Fibroblast of the conjunctiva (primary cell): ENCODE results near the gene DLGAP1.
"Not testable (repeated sequence)": the region's sequence is repeated elsewhere in the genome, so short reads cannot be mapped to it uniquely, and the experiment has no call there.

Experiments used
- DNase-seq: peaks from one replicate; pipeline ENCODE4 v3.0.0-alpha.2; 2010; ENCODE audit warnings: low read depth

DLGAP1 gene

DNA sequence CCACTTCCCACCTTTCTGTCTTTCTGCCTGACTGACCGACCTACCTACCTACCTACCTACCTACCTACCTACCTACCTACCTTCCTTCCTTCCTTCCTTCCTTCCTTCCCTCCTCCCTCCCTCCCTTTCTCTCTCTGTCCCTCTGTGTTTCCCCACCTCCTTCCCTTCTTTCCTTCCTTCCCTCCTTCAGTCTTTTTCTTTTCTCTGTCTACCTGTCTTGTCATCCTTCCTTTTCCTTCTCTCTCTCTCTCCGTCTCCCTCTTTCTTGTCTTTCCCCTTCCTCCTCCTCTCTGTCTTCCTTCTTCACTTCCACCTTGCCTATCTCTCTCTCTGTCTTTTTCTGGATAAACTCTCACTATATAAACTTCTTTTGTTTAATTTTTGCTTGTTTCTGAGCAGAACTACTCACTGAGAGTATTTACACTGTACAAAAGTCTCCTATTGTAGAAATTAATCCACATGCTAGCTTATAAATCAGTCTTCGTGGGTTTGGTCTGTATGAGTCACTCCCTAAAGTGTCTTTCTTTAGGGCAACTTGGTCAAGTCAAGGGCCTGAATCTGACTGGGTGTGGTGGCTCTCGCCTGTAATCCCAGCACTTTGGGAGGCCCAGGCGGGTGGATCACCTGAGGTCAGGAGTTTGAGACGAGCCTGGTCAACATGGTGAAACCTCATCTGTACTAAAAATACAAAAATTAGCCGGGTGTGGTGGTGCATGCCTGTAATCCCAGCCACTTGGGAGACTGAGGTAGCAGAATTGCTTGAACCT lies 871.8 kb downstream of the DLGAP1 start:
- not testable (repeated sequence) for DNase-seq

DNA sequence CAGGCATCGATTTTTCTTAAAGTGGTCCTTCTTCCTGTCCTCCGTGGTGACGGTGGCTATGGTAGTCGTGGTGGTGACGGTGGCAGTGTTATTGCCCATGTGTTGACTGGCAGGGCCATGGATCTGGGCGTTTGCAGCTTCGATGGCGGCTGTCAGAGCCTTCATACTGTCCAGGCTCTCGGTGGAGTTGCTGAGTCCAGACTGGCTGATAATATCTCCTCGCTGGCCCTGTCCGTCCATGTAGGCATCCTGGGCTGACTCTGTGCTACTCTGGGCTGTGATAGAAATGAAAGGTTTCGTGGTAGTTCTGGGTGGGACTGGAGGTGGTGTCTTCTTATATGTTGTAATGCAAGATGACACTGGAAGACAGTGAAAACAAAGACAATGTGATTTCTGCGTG lies 873.2 kb downstream of the DLGAP1 start:
- no peak for DNase-seq

DNA sequence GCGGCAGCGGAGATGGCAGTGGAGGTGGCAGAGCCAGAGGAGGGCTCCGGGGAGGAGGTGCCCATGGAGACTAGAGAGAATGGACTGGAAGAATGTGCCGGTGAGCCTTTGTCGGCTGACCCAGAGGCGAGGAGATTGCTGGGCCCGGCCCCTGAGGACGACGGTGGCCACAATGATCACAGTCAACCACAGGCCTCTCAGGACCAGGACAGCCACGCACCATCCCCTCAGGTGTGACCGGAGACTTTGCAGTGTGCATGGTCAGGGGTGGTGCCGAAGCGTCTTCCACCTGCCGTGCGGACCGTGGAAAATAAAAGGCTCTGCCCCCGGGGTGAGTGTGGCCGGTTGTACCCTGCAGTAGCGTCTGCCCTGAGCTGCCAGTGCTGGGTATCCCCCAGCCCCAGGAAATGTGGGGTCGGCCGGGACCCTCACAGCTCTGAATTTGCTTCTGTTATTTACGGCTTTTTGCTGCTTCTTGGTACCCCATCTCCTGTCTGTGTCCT lies 874.5 kb downstream of the DLGAP1 start:
- not testable (repeated sequence) for DNase-seq

- DNase-seq, result peak; percentile 53
Measured at GRCh38 chr18:3579701-3580100, 875.4 kb downstream of the DLGAP1 start.

DNA sequence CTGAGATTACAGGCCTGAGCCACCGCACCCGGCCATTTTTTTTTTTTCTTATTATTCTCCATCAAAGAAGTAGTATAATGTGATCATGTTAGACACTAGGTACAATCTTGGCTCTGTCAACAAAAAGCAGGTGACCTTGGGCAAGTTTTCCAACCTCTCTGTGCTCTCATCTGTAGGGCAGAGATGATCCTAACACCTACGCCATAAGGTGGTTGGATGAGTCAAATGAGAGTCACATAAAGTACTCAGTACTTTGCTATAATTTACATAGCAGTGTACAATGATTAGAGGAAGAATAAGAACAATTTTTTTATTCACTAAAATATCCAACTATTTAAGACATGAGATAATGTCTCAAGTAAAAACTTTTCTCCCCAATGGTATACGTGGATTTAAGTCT lies 876.5 kb downstream of the DLGAP1 start:
- no peak for DNase-seq

DNA sequence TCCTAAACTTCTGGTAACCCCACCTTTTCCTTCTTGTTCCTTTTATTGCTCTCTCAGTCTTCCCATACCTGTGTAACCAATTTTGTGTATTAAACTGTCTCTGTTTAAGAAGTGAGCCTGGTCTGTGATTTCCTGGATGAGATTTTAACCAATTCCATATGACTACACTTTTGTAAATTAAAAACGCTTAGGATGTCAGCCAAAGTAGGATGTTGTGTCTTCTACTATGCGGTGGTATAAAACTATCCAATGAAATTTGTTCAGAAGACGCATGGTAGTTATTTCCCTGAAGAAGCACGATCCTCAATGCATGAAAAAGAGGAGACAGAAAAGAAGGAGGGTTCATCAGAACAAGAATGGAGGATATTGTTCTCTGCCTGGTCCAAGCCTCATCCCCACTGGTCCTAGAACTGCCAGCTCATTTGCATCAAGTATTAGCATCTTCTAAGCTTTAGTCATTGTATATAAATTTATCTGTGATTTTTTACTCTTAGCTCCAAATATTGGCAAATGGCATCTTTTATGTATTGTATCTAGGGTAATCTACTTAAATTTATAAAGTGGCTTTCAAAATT lies 877.7 kb downstream of the DLGAP1 start:
- DNase-seq, result no peak

GRCh38 chr18:3572761-3573160 lies 882.3 kb downstream of the DLGAP1 start:
- no peak for DNase-seq

GRCh38 chr18:3566851-3567250 lies 888.3 kb downstream of the DLGAP1 start:
- no peak for DNase-seq

DNA sequence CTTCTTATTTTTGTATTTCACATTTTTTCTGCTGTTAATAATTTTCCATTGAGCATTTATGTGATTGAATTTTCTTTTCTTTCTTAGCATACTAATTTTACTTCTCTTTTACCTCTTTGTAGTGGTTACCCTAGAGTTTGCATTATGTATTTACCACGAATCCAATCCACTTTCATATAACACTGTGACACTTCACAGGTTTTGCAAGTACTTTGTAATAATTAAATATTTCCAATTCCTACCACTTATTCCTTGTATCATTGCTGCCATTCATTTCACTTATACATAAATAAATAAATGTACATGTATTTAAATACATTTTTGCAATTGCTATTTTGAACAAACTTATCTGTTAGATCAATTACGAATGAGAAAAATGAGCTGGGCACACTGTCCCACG lies 894.4 kb downstream of the DLGAP1 start:
- no peak for DNase-seq

GRCh38 chr18:3554811-3555427 lies 900.2 kb downstream of the DLGAP1 start:
- DNase-seq, result no peak

- DNase-seq, result no peak
Measured at GRCh38 chr18:3554091-3554601, 901.0 kb downstream of the DLGAP1 start.

DNA sequence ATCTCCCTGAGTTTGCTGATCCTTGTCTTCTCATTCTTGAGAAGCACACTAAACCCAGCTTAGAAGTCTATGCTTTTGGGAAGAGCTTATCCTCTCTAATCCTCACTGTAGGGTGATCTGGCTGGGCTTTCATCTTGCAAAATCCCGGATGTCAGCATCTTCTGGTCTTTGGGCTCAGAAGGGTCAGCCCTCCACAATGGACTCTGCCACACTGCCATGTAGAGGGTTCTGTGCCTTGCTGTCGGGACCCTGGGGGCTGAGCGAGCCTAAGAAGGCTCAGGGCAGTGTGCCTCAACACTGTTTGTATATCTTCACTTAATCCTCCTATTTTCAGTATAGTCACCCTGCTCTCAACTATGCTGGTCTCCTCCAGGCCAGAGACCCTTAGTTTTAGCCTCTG lies 902.8 kb downstream of the DLGAP1 start:
- DNase-seq, result no peak

DNA sequence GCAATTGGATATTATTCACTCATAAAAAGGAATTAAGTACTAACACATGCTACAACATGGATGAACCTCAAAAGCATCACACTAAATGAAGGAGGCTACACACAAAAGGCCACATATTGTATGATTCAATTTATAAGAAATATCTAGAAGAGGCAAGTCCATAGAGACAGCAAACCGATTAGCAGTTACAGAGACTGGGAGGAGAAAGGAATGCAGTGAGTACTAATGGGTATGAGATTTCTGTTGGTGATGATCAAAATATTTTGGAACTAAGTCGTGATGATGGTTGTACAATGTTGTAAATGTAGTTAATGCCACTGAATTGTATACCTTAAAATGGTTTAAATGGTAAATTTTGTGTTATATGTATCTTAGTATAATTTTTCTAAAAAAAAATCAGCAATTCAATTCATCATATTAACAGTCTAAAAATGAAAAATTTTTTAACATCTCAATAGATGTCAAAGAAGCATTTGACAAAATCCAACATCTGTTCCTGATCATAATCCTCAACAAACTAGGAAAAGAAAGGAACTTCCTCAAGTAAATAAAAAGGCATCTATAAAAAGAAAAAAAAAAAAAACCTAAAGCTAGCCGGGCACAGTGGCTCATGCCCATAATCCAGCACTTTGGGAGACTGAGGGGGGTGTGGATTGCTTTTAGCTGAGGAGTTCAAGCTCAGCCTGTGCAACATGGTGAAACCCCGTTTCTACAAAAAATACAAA lies 907.1 kb downstream of the DLGAP1 start:
- no peak for DNase-seq

DNA sequence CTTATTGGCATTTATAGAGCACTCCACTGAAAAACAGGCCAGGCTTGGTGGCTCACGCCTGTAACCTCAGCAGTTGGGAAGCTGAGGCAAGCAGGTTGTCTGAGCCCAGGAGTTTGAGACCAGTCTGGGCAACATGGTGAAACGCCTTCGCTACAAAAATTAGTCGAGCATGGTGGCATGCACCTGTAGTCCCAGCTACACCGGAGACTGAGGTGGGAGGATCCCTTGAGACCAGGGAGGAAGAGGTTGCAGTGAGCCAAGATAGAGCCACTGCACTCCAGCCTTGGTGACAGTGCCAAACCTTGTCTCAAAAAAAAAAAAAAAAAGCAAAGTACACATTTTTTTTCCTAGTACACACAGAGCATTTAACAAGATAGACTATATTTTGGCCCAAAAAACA lies 909.0 kb downstream of the DLGAP1 start:
- DNase-seq, result no peak

DNA sequence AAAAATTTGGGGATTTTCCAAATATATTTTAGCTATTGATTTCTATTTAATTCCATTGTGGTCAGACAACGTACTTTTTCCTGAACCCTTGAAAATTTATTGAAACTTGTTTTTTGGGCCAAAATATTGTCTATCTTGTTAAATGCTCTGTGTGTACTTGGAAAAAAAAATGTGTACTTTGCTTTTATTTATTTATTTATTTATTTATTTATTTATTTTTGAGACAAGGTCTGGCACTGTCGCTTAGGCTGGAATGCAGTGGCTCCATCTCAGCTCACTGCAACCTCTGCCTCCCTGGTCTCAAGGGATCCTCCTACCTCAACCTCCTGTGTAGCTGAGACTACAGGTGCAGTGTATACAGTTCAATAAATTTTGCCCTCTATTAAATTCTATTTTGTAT lies 910.6 kb downstream of the DLGAP1 start:
- DNase-seq, result no peak

DNA sequence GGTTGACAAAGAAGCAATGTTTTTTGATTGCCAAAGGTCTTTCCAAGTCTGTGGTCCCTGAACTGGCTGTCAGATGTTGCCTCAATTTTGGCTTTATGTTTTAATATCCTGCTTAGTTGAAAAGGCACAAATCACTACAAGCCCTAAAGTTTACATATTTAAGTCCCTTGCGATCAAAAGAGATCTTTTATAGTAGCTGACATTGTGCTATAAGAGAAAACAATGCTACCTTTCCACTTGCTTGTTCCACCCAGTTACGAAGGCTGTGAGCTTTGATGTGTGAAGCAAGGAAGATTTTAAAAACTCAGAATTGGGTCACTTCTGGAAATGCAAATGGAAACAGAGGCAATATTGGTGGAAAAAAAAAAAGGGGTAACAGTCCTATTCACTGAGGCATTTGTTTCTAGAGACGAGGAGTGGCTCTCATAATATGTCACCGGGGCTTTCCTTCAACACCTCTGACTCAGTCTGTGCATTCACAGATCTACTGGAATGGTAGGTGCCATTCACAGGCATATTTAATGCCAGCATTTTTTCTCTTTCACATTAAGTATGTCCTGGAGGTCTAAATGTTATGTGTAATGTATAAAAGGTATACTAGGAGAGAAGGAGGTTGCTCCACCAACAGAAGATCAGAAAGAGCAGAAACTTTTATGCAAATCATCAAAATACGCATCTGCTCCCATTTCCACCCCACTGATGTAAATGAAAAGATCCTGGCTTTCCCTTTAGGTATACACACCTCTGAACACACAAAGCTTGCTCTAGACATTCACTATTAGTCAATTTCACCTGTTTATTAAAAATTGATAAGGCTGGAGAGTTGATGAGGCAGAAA lies 913.3 kb downstream of the DLGAP1 start:
- DNase-seq, result no peak

DNA sequence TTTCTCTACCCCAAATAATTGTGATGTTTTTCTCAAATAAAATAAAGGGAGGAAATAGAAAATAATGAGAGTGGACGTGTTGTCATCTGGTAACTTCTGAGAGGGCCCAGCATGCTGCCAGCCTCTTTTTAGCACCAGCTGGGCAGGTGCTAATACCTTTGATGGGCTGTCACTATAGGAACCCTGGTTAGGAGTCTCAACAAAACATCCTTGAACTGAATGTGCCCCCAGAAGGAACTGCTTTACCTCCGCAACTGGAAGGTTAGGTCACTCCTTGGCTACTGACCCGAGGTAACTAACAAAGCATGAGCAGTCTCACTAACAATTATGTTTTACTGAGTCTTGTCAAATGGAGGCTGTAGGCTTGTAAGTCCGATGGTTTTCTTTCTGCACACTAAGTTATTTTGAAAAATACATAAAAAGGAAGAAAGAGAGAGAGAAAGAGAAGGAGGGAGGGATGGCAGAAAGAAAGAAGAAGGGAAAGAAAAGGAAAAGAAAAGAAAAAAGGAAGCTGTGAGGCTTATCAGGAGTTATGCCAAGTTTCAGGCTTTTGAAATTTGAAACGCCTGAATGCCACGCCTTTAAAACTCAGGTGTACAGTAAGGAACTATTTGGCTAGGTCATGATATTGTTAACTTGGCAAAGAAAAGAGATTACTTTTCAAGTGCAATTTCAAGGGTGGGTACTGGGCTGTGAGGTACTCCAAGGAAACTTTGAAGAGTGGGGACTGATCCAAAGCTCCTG lies 914.1 kb downstream of the DLGAP1 start:
- DNase-seq, result no peak

DNA sequence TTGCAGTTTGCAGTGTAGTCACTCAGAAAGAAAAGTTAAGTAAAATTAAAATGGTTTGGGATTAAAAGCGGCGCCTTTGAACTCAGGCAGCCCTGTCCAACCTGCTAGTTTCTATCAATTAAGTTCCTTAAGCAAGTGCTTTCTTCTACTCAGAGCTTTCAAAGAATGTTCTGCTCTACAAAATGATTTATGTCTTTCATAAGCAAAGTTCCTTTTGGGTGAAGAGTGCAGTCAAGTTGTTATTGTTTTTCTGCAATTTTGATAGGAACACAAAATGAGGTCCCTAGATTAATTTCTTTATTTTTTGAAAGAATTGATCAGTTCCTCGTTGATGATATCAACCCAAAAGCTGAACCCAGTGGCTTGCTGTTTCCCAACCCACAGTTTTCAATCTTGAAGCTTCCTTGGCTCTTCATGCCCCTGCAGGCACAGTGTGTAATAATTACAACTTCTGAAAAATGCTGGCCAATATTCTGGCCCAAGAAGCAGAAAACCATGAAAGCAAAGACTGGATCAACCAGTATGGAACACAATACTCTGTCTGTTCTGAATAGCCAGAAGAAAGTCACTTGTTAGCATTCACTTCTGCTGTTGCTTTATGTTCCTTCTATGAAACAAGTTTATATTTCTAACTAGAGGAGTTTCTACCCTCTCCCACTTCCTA lies 916.0 kb downstream of the DLGAP1 start:
- DNase-seq, result no peak

DNA sequence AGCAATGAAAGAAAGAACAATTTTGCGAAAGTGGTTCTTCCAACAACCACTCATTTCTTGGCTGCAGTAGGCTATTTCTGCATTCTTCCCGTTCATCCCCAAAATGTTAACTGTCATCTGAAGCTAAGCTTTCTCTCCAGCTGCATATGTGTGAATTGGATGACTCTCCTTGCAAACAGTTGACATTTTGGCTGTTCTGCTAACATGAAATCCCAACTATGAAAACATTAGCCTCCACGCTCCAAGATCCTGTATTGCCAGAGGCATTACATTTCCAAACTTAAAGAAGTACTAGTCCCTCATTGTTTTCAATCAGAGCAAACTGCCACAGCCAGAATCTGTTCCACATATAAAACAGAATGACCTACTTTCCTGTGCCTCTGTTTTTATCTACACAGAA lies 916.7 kb downstream of the DLGAP1 start:
- DNase-seq, result peak; percentile 64

DNA sequence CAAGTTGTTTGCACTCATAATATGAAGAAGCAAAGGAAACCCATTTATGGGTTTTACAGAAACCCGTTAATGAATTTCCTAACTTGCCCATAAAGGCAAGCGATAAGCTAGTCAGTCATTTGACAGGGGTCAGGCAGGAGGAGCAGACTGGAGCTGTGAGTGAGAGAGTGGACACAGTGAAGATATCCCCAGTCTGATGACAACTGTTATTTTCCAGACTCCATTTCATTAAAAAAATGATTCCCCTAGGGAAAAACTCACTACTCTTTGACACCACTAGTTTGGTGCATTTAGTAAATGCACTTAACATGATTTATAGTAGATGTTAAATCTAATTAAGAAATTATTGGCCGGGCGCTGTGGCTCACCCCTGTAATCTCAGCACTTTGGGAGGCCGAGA lies 924.3 kb downstream of the DLGAP1 start:
- no peak for DNase-seq
